Chondrocyte (in vitro differentiated cells): ENCODE measurements around the gene KMT2B. TPM values are rescaled to one million over a fixed set of nuclear protein-coding genes. Genes with fewer than 3 reads are reported as not detected.
"Not testable (repeated sequence)": the region's sequence is repeated elsewhere in the genome, so short reads cannot be mapped to it uniquely, and the experiment has no call there.

Experiments used
- DNase-seq: peaks from one replicate; pipeline ENCODE4 v3.0.0; 2021; ENCODE audit warnings: mixed read lengths, low spot score
- H3K27ac Mint-ChIP-seq: one replicate; pipeline ENCODE4 v1.8.0; 2021; ENCODE audit warnings: mild to moderate bottlenecking, moderate library complexity, mixed read lengths; ENCODE audit not compliant: unreplicated experiment
- H3K27me3 Mint-ChIP-seq: 2 replicates; pipeline ENCODE4 v1.8.0; 2021; ENCODE audit warnings: low read depth, mixed read lengths
- H3K36me3 Mint-ChIP-seq: 2 replicates; pipeline ENCODE4 v1.8.0; 2021; ENCODE audit warnings: low read depth, mixed read lengths
- H3K4me1 Mint-ChIP-seq: 2 replicates; pipeline ENCODE4 v1.8.0; 2021; ENCODE audit warnings: low read depth, mild to moderate bottlenecking, mixed read lengths
- H3K4me3 Mint-ChIP-seq: one replicate; pipeline ENCODE4 v1.8.0; 2021; ENCODE audit warnings: mild to moderate bottlenecking, moderate library complexity, mixed read lengths; ENCODE audit not compliant: unreplicated experiment
- H3K9me3 Mint-ChIP-seq: 2 replicates; pipeline ENCODE4 v1.8.0; 2021; ENCODE audit warnings: low read depth, mixed read lengths
- total RNA-seq: library from RNA; stranded (reverse); gene quantifications from 3 replicates; pipeline ENCODE4 v1.2.1, GENCODE V29; 2021
- TF ChIP-seq, protein P1 (sequence below): fragments of 200-600 bp; sonication (generic); IDR thresholded peaks from 2 replicates; pipeline ENCODE4 v1.5.0; 2021; ENCODE audit warnings: antibody characterized with exemption, mild to moderate bottlenecking, moderate library complexity

Gene KMT2B
- total RNA-seq, 1 donor from 2014 or later, result 30.8 TPM

DNA sequence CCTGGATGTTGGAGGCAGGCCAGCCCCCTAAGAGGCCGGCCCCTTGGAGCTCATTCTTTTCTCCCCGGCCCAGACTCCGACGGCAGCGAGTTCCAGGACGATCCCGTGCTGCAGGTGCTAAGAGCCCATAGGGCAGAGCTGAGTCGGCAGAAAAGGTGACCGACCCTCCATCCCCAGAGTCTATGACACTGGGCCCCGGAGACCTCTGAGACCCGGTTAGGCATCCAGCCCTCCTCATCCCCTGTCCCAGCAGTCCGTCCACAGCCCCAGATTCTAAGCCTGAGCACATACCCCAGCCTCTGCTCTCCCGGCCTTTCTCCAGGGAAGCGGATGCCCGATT, 50.2 kb downstream of the KMT2B start:
- H3K4me1 Mint-ChIP-seq, result no peaks in the 10 kb centered on the region
- no peak overlapping the region for H3K4me3 Mint-ChIP-seq
- H3K9me3 Mint-ChIP-seq, result no peaks in the 10 kb centered on the region
- no peaks in the 10 kb centered on the region for H3K27me3 Mint-ChIP-seq
- no peak for DNase-seq
- TF ChIP-seq, protein P1, sequence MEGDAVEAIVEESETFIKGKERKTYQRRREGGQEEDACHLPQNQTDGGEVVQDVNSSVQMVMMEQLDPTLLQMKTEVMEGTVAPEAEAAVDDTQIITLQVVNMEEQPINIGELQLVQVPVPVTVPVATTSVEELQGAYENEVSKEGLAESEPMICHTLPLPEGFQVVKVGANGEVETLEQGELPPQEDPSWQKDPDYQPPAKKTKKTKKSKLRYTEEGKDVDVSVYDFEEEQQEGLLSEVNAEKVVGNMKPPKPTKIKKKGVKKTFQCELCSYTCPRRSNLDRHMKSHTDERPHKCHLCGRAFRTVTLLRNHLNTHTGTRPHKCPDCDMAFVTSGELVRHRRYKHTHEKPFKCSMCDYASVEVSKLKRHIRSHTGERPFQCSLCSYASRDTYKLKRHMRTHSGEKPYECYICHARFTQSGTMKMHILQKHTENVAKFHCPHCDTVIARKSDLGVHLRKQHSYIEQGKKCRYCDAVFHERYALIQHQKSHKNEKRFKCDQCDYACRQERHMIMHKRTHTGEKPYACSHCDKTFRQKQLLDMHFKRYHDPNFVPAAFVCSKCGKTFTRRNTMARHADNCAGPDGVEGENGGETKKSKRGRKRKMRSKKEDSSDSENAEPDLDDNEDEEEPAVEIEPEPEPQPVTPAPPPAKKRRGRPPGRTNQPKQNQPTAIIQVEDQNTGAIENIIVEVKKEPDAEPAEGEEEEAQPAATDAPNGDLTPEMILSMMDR, result no peak
- peaks cover 7% of the 10 kb centered on the region for H3K36me3 Mint-ChIP-seq
- H3K27ac Mint-ChIP-seq, result no peak overlapping the region

DNA sequence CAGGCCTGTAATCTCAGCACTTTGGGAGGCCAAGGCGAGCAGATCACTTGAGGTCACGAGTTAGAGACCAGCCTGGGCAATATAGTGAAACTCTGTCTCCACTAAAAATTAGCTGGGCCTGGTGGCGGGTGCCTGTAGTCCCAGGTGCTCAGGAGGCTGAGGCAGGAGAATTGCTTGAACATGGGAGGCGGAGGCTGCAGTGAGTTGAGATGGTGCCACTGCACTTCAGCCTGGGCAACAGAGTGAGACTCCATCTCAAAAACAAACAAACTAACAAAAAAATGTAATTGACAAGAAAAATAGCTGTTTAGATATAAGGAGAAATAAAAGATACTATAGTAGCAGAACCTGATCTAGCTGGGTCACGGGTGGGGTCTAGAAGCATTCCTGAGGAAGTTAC, 54.6 kb downstream of the KMT2B start:
- DNase-seq, H3K9me3 Mint-ChIP-seq, H3K36me3 Mint-ChIP-seq, H3K27ac Mint-ChIP-seq, H3K27me3 Mint-ChIP-seq, H3K4me3 Mint-ChIP-seq: not testable (repeated sequence)
- H3K4me1 Mint-ChIP-seq, result peaks cover 25% of the 10 kb centered on the region

DNA sequence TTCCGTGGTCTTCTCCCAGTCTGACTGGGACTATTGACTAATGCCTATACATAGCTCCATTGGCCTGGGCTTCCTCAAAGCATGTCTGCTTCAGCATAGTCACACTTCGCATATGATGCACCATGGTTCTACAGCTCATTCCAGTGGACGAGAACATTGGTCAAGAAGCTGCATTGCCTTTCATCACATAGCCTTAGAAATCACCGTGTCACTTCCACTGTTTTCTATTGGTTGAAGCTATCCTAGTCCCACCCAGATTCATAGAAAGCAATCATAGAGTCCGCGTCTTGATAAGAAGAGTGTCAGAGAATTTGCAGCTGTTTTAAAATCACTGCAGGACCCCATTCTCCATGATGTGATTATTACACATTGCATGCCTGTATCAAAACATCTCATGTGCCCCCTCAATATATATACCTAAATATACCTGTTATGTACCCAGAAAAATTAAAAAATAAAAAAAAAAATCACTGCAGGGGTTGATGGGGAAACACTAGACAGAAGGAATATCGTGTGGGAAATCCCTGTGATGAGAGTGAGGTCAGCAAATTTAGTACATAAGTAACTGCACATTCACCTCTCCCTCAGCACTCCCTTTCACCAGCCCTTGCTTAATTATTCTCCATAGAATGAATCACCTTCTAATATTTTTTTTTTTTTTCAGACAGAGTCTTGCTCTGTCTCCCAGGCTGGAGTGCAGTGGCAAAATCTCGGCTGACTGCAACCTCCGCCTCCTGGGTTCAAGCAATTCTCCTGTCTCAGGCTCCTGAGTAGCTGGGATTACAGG, 55.4 kb downstream of the KMT2B start:
- no peak for DNase-seq
- Mint-ChIP-seq H3K4me3 (no peak overlapping the region), H3K4me1 (peaks cover 25% of the 10 kb centered on the region), H3K27ac (no peak overlapping the region), H3K36me3 (peaks cover 4% of the 10 kb centered on the region), H3K9me3 (no peaks in the 10 kb centered on the region), H3K27me3 (no peaks in the 10 kb centered on the region)
- TF ChIP-seq, protein P1, result no peak

DNA sequence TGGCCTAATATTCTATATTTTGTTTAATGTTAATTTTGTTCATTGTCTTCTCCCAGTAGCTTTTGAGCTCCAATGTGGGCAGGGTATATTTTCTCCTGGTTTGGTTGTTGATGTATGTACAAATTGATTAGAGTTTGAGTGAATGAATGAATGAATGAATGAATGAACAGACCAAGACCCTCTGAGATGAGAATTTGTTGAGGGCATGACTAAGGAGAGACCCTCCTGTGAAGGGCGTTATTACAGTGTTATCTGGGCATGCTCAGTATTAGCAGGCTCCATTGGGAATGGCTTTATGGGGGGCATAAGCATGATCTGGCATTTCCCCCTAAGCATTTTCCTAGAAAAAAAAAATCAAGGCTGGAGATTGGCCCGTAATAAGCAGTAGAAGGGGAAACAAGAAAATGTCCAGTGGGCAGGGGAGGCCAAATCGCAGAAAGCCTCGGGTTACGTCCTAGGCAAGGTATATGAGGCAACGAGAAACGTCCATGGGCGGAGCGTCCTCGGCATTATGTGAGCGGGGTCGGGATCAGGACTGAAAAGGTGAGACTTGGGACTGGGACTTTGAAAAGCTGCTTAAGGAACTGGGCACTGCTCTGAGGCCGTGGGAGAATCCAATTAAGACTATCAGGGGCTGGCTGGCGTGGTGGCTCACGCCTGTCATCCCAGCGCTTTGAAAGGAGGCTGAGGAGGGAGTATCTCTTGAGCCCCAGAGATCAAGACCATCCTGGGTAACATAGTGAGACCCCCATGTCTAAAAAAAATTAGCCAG, 56.7 kb downstream of the KMT2B start:
- no peak for DNase-seq
- Mint-ChIP-seq H3K36me3 (no peaks in the 10 kb centered on the region), H3K27me3 (no peaks in the 10 kb centered on the region), H3K9me3 (no peaks in the 10 kb centered on the region), H3K4me3 (peak overlapping the region; percentile 79), H3K27ac (no peak overlapping the region), H3K4me1 (peaks cover 25% of the 10 kb centered on the region)
- TF ChIP-seq, protein P1, result no peak

DNA sequence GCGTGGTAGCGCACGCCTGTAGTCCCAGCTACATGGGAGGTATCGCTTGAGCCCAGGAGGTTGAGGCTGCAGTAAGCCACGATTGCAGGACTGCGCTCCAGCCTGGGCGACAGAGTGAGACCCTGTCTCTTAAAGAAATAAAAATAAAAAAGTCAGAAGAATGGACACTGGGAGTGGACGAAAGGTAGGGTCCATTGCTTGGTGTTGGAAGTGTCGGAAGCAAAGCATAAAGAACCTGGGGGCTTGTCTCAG, 57.2 kb downstream of the KMT2B start:
- Mint-ChIP-seq H3K27me3 (no peaks in the 10 kb centered on the region), H3K36me3 (no peaks in the 10 kb centered on the region), H3K4me3 (peak overlapping the region; percentile 79), H3K9me3 (no peaks in the 10 kb centered on the region), H3K4me1 (peaks cover 25% of the 10 kb centered on the region), H3K27ac (peak overlapping the region; percentile 82)
- TF ChIP-seq, protein P1, result no peak
- no peak for DNase-seq
